ENCODE data around the gene PTGR2.

The PTGR2 gene

GRCh38 chr14:73870525-73871235 lies 19.0 kb downstream of the PTGR2 start:
- no peak overlapping the region for H3K9ac ChIP-seq (ENCODE audit: low read length)
- no peaks in the 10 kb centered on the region for H3K36me3 ChIP-seq (replicated peaks; ENCODE audit: insufficient read depth, low read length)
- TF ChIP-seq, protein P1, sequence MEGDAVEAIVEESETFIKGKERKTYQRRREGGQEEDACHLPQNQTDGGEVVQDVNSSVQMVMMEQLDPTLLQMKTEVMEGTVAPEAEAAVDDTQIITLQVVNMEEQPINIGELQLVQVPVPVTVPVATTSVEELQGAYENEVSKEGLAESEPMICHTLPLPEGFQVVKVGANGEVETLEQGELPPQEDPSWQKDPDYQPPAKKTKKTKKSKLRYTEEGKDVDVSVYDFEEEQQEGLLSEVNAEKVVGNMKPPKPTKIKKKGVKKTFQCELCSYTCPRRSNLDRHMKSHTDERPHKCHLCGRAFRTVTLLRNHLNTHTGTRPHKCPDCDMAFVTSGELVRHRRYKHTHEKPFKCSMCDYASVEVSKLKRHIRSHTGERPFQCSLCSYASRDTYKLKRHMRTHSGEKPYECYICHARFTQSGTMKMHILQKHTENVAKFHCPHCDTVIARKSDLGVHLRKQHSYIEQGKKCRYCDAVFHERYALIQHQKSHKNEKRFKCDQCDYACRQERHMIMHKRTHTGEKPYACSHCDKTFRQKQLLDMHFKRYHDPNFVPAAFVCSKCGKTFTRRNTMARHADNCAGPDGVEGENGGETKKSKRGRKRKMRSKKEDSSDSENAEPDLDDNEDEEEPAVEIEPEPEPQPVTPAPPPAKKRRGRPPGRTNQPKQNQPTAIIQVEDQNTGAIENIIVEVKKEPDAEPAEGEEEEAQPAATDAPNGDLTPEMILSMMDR (IDR thresholded peaks at IDR 0.05; ENCODE audit: low read length): no peak
- TF ChIP-seq EZH2 (optimal IDR thresholded peaks at IDR 0.05; ENCODE audit: low read depth, low read length) (no peak), EZH2phosphoT487 (IDR thresholded peaks at IDR 0.05; ENCODE audit: low read length) (no peak)
- no peaks in the 10 kb centered on the region for H3F3A ChIP-seq (ENCODE audit: insufficient read depth, low read length)
- H3K9me2 ChIP-seq (replicated peaks; ENCODE audit: insufficient read depth, low read length): no peaks in the 10 kb centered on the region
- H4K20me1 ChIP-seq (ENCODE audit: insufficient read depth, low read length): no peaks in the 10 kb centered on the region
- H3K27me3 ChIP-seq (replicated peaks; ENCODE audit: insufficient read depth, low read length): no peaks in the 10 kb centered on the region
- H3K4me3 ChIP-seq (ENCODE audit: low read length): no peak overlapping the region
- no peaks in the 10 kb centered on the region for H3K4me1 ChIP-seq (ENCODE audit: low read length)
- H3K4me2 ChIP-seq (ENCODE audit: low read depth, low read length): no peak overlapping the region
- no peaks in the 10 kb centered on the region for H3K79me2 ChIP-seq (ENCODE audit: low read length)
- no peaks in the 10 kb centered on the region for H3K9me3 ChIP-seq (replicated peaks; ENCODE audit: insufficient read depth, low read length)
- H2AFZ ChIP-seq (ENCODE audit: low read length): no peak overlapping the region
- no peak for DNase-seq
- no peak overlapping the region for H3K27ac ChIP-seq (ENCODE audit: low read length)

DNA sequence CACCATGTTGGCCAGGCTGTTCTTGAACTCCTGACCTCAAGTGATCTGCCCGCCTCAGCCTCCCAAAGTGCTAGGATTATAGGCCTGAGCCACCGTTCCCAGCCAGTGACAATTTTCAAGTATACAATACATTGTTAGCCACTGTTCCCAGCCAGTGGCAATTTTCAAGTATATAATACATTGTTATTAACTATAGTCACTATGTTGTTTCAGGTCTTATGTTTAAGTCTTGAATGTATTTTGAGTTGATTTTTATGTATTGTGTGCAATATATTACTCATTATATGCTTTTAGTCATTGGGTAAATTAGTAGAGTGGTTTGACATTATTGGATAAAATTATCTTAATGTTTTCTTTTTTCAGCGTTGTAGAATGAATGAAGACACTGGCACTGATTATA lies 22.0 kb downstream of the PTGR2 start:
- Histone ChIP-seq H3K27me3 (replicated peaks; ENCODE audit: insufficient read depth, low read length) (no peaks in the 10 kb centered on the region), H3F3A (ENCODE audit: insufficient read depth, low read length) (no peaks in the 10 kb centered on the region), H4K20me1 (ENCODE audit: insufficient read depth, low read length) (no peaks in the 10 kb centered on the region), H3K27ac (ENCODE audit: low read length) (no peak overlapping the region), H3K4me3 (ENCODE audit: low read length) (no peak overlapping the region), H3K9ac (ENCODE audit: low read length) (no peak overlapping the region), H3K9me2 (replicated peaks; ENCODE audit: insufficient read depth, low read length) (no peaks in the 10 kb centered on the region), H3K4me1 (ENCODE audit: low read length) (no peaks in the 10 kb centered on the region), H3K79me2 (ENCODE audit: low read length) (no peaks in the 10 kb centered on the region), H3K4me2 (ENCODE audit: low read depth, low read length) (no peak overlapping the region), H3K36me3 (replicated peaks; ENCODE audit: insufficient read depth, low read length) (no peaks in the 10 kb centered on the region), H3K9me3 (replicated peaks; ENCODE audit: insufficient read depth, low read length) (no peaks in the 10 kb centered on the region), H2AFZ (ENCODE audit: low read length) (no peak overlapping the region)
- TF ChIP-seq EZH2phosphoT487 (IDR thresholded peaks at IDR 0.05; ENCODE audit: low read length) (no peak), EZH2 (optimal IDR thresholded peaks at IDR 0.05; ENCODE audit: low read depth, low read length) (no peak)
- TF ChIP-seq, protein P1 (IDR thresholded peaks at IDR 0.05; ENCODE audit: low read length): no peak
- no peak for DNase-seq

DNA sequence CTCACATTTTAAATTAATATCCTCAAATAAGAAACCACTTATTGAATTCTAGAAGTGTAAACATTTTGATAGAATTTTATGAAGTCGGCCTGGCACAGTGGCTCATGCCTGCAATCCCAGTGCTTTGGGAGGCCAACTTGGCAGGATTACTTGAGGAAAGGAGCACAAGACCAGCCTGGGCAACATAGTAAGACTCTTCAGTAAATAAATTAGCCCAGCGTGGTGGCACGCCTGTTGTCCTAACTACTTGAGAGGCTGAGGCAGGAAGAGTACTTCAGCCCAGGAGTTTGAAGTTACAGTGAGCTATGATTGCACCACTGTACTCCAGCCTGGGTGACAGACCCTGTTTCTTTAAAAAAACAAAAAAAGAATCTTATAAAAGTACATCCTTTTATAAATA lies 26.2 kb downstream of the PTGR2 start:
- DNase-seq: no peak

More for the DNA sequence above, 26.2 kb downstream of the PTGR2 start:
- H4K20me1 ChIP-seq (ENCODE audit: insufficient read depth, low read length): no peaks in the 10 kb centered on the region
- H3K27ac ChIP-seq (ENCODE audit: low read length): no peak overlapping the region
- H2AFZ ChIP-seq (ENCODE audit: low read length): no peak overlapping the region
- no peak overlapping the region for H3K4me3 ChIP-seq (ENCODE audit: low read length)
- no peaks in the 10 kb centered on the region for H3K79me2 ChIP-seq (ENCODE audit: low read length)
- H3K4me1 ChIP-seq (ENCODE audit: low read length): no peaks in the 10 kb centered on the region
- TF ChIP-seq EZH2phosphoT487 (IDR thresholded peaks at IDR 0.05; ENCODE audit: low read length): no peak
- no peak for TF ChIP-seq EZH2 (optimal IDR thresholded peaks at IDR 0.05; ENCODE audit: low read depth, low read length)
- TF ChIP-seq, protein P1 (IDR thresholded peaks at IDR 0.05; ENCODE audit: low read length): no peak
- H3K9me2 ChIP-seq (replicated peaks; ENCODE audit: insufficient read depth, low read length): no peaks in the 10 kb centered on the region
- no peaks in the 10 kb centered on the region for H3K9me3 ChIP-seq (replicated peaks; ENCODE audit: insufficient read depth, low read length)
- H3K9ac ChIP-seq (ENCODE audit: low read length): no peak overlapping the region
- H3F3A ChIP-seq (ENCODE audit: insufficient read depth, low read length): no peaks in the 10 kb centered on the region
- H3K36me3 ChIP-seq (replicated peaks; ENCODE audit: insufficient read depth, low read length): no peaks in the 10 kb centered on the region
- no peaks in the 10 kb centered on the region for H3K27me3 ChIP-seq (replicated peaks; ENCODE audit: insufficient read depth, low read length)
- no peak overlapping the region for H3K4me2 ChIP-seq (ENCODE audit: low read depth, low read length)
